GM12878 (cell line): Measurements from ENCODE around the gene PELO. TPM values are rescaled to one million over a fixed set of nuclear protein-coding genes. Genes with fewer than 3 reads are reported as not detected.

ENCODE experiments used
- ATAC-seq: fragments of 200-7000 bp; cut with Tn5 transposase; 3 replicates; pipeline ENCODE4 v1.9.1; 2020; ENCODE audit warnings: mild to moderate bottlenecking, moderate library complexity
- BruUV-seq: library from RNA; stranded (reverse); fragments of 400-500 nt; replicated peaks from 2 replicates; lab custom pipeline; 2021; lab: Mats Ljungman, UMichigan
- CTCF ChIA-PET: fragments of 300-600 bp; sonication (Branson Sonifier 250); formaldehyde crosslinking; extraction: SDS; loops from one replicate; lab custom pipeline; 2021; ENCODE audit warnings: inconsistent platforms; lab: Yijun Ruan, JAX
- POLR2A ChIA-PET: fragments of 350-600 bp; formaldehyde crosslinking; extraction: SDS; loops from one replicate; lab custom pipeline; 2021; ENCODE audit warnings: inconsistent platforms; lab: Charles Lee
- RAD21 ChIA-PET: fragments of 300-600 bp; sonication (Branson Sonifier 250); formaldehyde crosslinking; loops from one replicate; lab custom pipeline; 2023; ENCODE audit warnings: antibody characterized with exemption; ENCODE audit not compliant: unreplicated experiment; lab: Charles Lee
- SMC1A ChIA-PET: fragments of 300-600 bp; sonication (Branson Sonifier 250); formaldehyde crosslinking; loops from one replicate; lab custom pipeline; 2023; ENCODE audit not compliant: unreplicated experiment, uncharacterized antibody; lab: Charles Lee
- DNase-seq: peaks from one replicate; pipeline ENCODE4 v3.0.0-alpha.2; 2011; ENCODE audit warnings: low read depth, low spot score
- FAIRE-seq: peaks from 3 replicates; lab custom pipeline; 2011; peaks lifted over from hg19 to GRCh38; lab: Jason Lieb, UNC
- H2AFZ ChIP-seq: 2 replicates; pipeline ENCODE4 v1.6.0; 2011; ENCODE audit warnings: low read depth, low read length, control low read depth; ENCODE audit not compliant: control insufficient read depth
- H3K27ac ChIP-seq: 2 replicates; pipeline ENCODE4 v1.5.1; 2011; ENCODE audit warnings: control low read depth; ENCODE audit not compliant: control insufficient read depth, insufficient read depth
- H3K27me3 ChIP-seq, 2 experiments: replicated peaks in 1 of 2; 2 replicates each; pipeline versions ENCODE4 v1.6.0 to v1.6.1; 2011; ENCODE audit warnings: low read length in 1 of 2; ENCODE audit not compliant: control insufficient read depth in 2 of 2, insufficient read depth in 2 of 2
- H3K36me3 ChIP-seq, 2 experiments: 2 replicates each; pipeline ENCODE4 v1.5.1; 2011; ENCODE audit warnings: low read length in 1 of 2; ENCODE audit not compliant: control insufficient read depth in 2 of 2, insufficient read depth in 2 of 2
- H3K4me1 ChIP-seq: 2 replicates; pipeline ENCODE4 v1.6.1; 2011; ENCODE audit warnings: mild to moderate bottlenecking, low read length, moderate library complexity, mixed read lengths; ENCODE audit not compliant: control insufficient read depth, insufficient read depth
- H3K4me2 ChIP-seq: 2 replicates; pipeline ENCODE4 v1.6.0; 2011; ENCODE audit warnings: control low read depth; ENCODE audit not compliant: control insufficient read depth, insufficient read depth
- H3K4me3 ChIP-seq: fragments of 200-600 bp; sonication (generic); 2 replicates; pipeline ENCODE4 v1.5.1; 2016
- H3K79me2 ChIP-seq: 2 replicates; pipeline ENCODE4 v1.6.0; 2011; ENCODE audit warnings: low read length; ENCODE audit not compliant: control insufficient read depth, insufficient read depth
- H3K9ac ChIP-seq: 2 replicates; pipeline ENCODE4 v1.8.0; 2011; ENCODE audit warnings: low read length, control low read depth, mixed read lengths; ENCODE audit not compliant: control insufficient read depth, insufficient read depth
- H3K9me3 ChIP-seq: replicated peaks from 3 replicates; pipeline ENCODE4 v1.5.1; 2011; ENCODE audit warnings: mild to moderate bottlenecking, low read length; ENCODE audit not compliant: control insufficient read depth, insufficient read depth
- H4K20me1 ChIP-seq: 2 replicates; pipeline ENCODE4 v1.6.0; 2011; ENCODE audit not compliant: control insufficient read depth, insufficient read depth
- BMI1 ChIP-seq: fragments of 450-650 bp; IDR thresholded peaks from 2 replicates; pipeline ENCODE4 v1.6.1; 2016; ENCODE audit warnings: mild to moderate bottlenecking, moderate library complexity, borderline replicate concordance
- NR2C1 ChIP-seq: fragments of 450-650 bp; IDR thresholded peaks from 2 replicates; pipeline ENCODE4 v1.6.1; 2017; ENCODE audit warnings: antibody characterized with exemption, mild to moderate bottlenecking, moderate library complexity
- PML ChIP-seq: IDR thresholded peaks from 2 replicates; pipeline ENCODE4 v1.6.1; 2012; ENCODE audit warnings: low read length, inconsistent platforms
- POLR2A ChIP-seq: IDR thresholded peaks from 2 replicates; pipeline ENCODE4 v1.6.1; 2011; ENCODE audit warnings: low read depth, mild to moderate bottlenecking, low read length
- SUZ12 ChIP-seq: fragments of 200-600 bp; sonication (generic); IDR thresholded peaks from one replicate; pipeline ENCODE4 v1.6.1; 2018; ENCODE audit warnings: antibody characterized with exemption, mild to moderate bottlenecking; ENCODE audit not compliant: unreplicated experiment
- USF1 ChIP-seq: IDR thresholded peaks from 2 replicates; pipeline ENCODE4 v1.6.1; 2011; ENCODE audit warnings: borderline replicate concordance, low read depth, mild to moderate bottlenecking, moderate library complexity, mixed read lengths, low read length; ENCODE audit not compliant: insufficient read depth; ENCODE audit errors: extremely low read length
- USF2 ChIP-seq: IDR thresholded peaks from 2 replicates; pipeline ENCODE4 v1.6.1; 2011; ENCODE audit warnings: low read depth, low read length, improper control_type of control experiment, borderline replicate concordance
- YBX1 ChIP-seq: fragments of 450-650 bp; IDR thresholded peaks from 2 replicates; pipeline ENCODE4 v1.6.1; 2016; ENCODE audit warnings: antibody characterized with exemption
- ZBED1 ChIP-seq: IDR thresholded peaks from 2 replicates; pipeline ENCODE4 v1.6.1; 2016; ENCODE audit warnings: borderline replicate concordance
- ZNF592 ChIP-seq: fragments of 450-650 bp; IDR thresholded peaks from 2 replicates; pipeline ENCODE4 v1.6.1; 2017; ENCODE audit warnings: mild to moderate bottlenecking, moderate library complexity
- ZSCAN29 ChIP-seq: fragments of 450-650 bp; IDR thresholded peaks from 2 replicates; pipeline ENCODE4 v1.6.1; 2017; ENCODE audit warnings: mild to moderate bottlenecking, moderate library complexity
- in situ Hi-C: fragments of 300-500 bp; cut with MboI; formaldehyde crosslinking; loops from 9 replicates; pipeline ENCODE4 v1.14.3; 2018; ENCODE audit warnings: mixed read lengths
- intact Hi-C: fragments of 100-400 bp; cut with micrococcal nuclease; formaldehyde crosslinking; loops from one replicate; pipeline ENCODE4 v1.14.2; 2022; ENCODE audit not compliant: unreplicated experiment
- polyA plus RNA-seq, 11 experiments: library from polyadenylated mRNA; depleted of rRNA in 4 of 11; unstranded in 6 of 11; stranded (reverse) in 5 of 11; fragments of >200 nt; fragmentation: Nextera tagmentation in 4 of 11; fragmentation: Illumina TruSeq in 1 of 11; extraction: Ambion mirVana in 4 of 11; extraction: Trizol in 1 of 11; gene quantifications; 1 replicate in 1 of 11; 2 replicates in 10 of 11; pipeline versions ENCODE4 v1.2.1 to v1.2.3, GENCODE V29; 2011 to 2016; ENCODE audit warnings: inconsistent platforms in 2 of 11, missing spikeins in 2 of 11, low read depth in 1 of 11
- total RNA-seq, 4 experiments: library from RNA; depleted of rRNA in 3 of 4; stranded (reverse); fragments of >200 nt in 3 of 4; fragmentation: Illumina TruSeq in 1 of 4; extraction: Trizol in 1 of 4; gene quantifications; 2 replicates each; pipeline versions ENCODE4 v1.2.1 to v1.2.3, GENCODE V29; 2013 to 2021

Gene PELO
- total and polyA plus RNA-seq, 10 of the 15 experiments (the other 5 are each of a cell fraction or from before 2014, with no cell fraction given), result 5.6 to 11.9 (median 8.7) TPM

DNA sequence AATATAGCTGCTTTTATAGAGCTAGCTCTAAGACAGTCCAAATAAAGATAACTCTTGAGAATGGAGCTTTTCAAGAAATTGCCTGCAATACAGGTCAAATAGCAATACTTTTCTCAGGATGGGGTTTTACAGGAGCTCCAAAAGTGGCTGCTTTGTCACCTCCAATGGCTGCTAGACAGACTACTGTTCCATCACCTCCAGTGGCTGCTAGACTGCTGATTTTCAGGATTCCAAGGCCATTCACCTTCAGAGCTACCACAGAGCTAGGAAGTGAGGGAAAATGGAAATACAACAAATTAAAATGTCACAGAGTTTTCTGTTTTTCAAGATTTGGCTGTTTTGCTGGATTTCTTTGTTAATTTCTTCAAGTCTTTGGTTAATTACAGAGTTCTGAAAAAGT is 8.5 kb upstream of the PELO start:
- RAD21 ChIA-PET, result no interaction called here
- FAIRE-seq (no peak), DNase-seq (no peak), ATAC-seq (no peak)
- CTCF ChIA-PET, result no interaction called here
- Histone ChIP-seq H3K9me3 (no peaks in the 10 kb centered on the region), H3K4me1 (no peaks in the 10 kb centered on the region), H3K27me3 (peaks cover 0 to 2% of the 10 kb centered on the region in 2 experiments; a peak in 1 of 4 replicates), H3K36me3 (no peaks in the 10 kb centered on the region), H3K4me2 (no peak overlapping the region), H3K27ac (no peak overlapping the region), H2AFZ (no peak overlapping the region), H3K4me3 (no peak overlapping the region), H4K20me1 (no peaks in the 10 kb centered on the region), H3K79me2 (no peaks in the 10 kb centered on the region), H3K9ac (no peak overlapping the region)
- TF ChIP-seq ZSCAN29, result no peak
- no peak for TF ChIP-seq NR2C1
- TF ChIP-seq ZBED1, result no peak
- no peak for TF ChIP-seq BMI1
- TF ChIP-seq YBX1, result no peak
- TF ChIP-seq USF1, result no peak
- TF ChIP-seq PML, result no peak
- TF ChIP-seq USF2, result no peak
- TF ChIP-seq POLR2A, result no peak
- TF ChIP-seq SUZ12, result no peak
- no peak for TF ChIP-seq ZNF592
- no TSS peak for BruUV-seq
- in situ Hi-C loops, result no loop called here
- POLR2A ChIA-PET, result no interaction called here
- SMC1A ChIA-PET, result interaction anchor here (1.2 kb wide), 1 partner anchor 20 kb away, joined by 3 read pairs; no protein-coding TSS in a partner anchor
- intact Hi-C loops, result no loop called here
